Activated B cell treated with CpG ODN at 0.5 μM for 24 hours (primary cell): ENCODE measurements around the gene PACRG. TPM values are rescaled to one million over a fixed set of nuclear protein-coding genes. Genes with fewer than 3 reads are reported as not detected.

Experiments used
- ATAC-seq: fragments of 200-7000 bp; cut with Tn5 transposase; one replicate; pipeline ENCODE4 v1.10.0; 2021; ENCODE audit warnings: low read depth, mild to moderate bottlenecking, moderate library complexity
- CTCF ChIA-PET: fragments of 350-600 bp; sonication (Branson Sonifier 250); formaldehyde crosslinking; loops from one replicate; lab custom pipeline; 2021; ENCODE audit warnings: antibody characterized with exemption; lab: Charles Lee
- POLR2A ChIA-PET: fragments of 350-600 bp; sonication (Branson Sonifier 250); formaldehyde crosslinking; loops from one replicate; lab custom pipeline; 2021; ENCODE audit warnings: antibody characterized with exemption; lab: Charles Lee
- DNase-seq: peaks from one replicate; pipeline ENCODE4 v3.0.0; 2022
- H3K27ac Mint-ChIP-seq: one replicate; pipeline ENCODE4 v1.8.0; 2020; ENCODE audit warnings: mixed read lengths
- H3K27me3 Mint-ChIP-seq: one replicate; pipeline ENCODE4 v1.8.0; 2021; ENCODE audit warnings: mixed read lengths
- H3K36me3 Mint-ChIP-seq: one replicate; pipeline ENCODE4 v1.8.0; 2021; ENCODE audit warnings: low read depth, mixed read lengths
- H3K4me1 Mint-ChIP-seq: one replicate; pipeline ENCODE4 v1.8.0; 2021; ENCODE audit warnings: mixed read lengths
- H3K4me3 Mint-ChIP-seq: one replicate; pipeline ENCODE4 v1.8.0; 2020; ENCODE audit warnings: mild to moderate bottlenecking, mixed read lengths
- H3K9me3 Mint-ChIP-seq: one replicate; pipeline ENCODE4 v1.8.0; 2020; ENCODE audit warnings: mixed read lengths
- intact Hi-C: fragments of 100-400 bp; cut with micrococcal nuclease; formaldehyde crosslinking; loops from one replicate; pipeline ENCODE4 v1.15.1; 2024
- total RNA-seq: library from RNA; stranded (reverse); gene quantifications from 2 replicates; pipeline ENCODE4 v1.2.3, GENCODE V29; 2022
- TF ChIP-seq, protein P1 (sequence below): fragments of 200-600 bp; IDR thresholded peaks from one replicate; pipeline ENCODE4 v1.8.0; 2022; ENCODE audit warnings: antibody characterized with exemption, mild to moderate bottlenecking

The PACRG gene
- total RNA-seq, 1 donor from 2014 or later, result not detected

- DNase-seq (no peak), ATAC-seq (no peak)
- no peaks in the 10 kb centered on the region for H3K27me3 Mint-ChIP-seq
- H3K9me3 Mint-ChIP-seq, result peaks cover 7% of the 10 kb centered on the region
- ChIA-PET CTCF (no interaction called here), POLR2A (no interaction called here)
- H3K36me3 Mint-ChIP-seq, result no peaks in the 10 kb centered on the region
- no peaks in the 10 kb centered on the region for H3K4me1 Mint-ChIP-seq
- TF ChIP-seq, protein P1, sequence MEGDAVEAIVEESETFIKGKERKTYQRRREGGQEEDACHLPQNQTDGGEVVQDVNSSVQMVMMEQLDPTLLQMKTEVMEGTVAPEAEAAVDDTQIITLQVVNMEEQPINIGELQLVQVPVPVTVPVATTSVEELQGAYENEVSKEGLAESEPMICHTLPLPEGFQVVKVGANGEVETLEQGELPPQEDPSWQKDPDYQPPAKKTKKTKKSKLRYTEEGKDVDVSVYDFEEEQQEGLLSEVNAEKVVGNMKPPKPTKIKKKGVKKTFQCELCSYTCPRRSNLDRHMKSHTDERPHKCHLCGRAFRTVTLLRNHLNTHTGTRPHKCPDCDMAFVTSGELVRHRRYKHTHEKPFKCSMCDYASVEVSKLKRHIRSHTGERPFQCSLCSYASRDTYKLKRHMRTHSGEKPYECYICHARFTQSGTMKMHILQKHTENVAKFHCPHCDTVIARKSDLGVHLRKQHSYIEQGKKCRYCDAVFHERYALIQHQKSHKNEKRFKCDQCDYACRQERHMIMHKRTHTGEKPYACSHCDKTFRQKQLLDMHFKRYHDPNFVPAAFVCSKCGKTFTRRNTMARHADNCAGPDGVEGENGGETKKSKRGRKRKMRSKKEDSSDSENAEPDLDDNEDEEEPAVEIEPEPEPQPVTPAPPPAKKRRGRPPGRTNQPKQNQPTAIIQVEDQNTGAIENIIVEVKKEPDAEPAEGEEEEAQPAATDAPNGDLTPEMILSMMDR, result no peak
- intact Hi-C loops, result no loop called here
- H3K4me3 Mint-ChIP-seq, result no peak overlapping the region
- no peak overlapping the region for H3K27ac Mint-ChIP-seq
Observed at GRCh38 chr6:162829013-162829742, 101.4 kb downstream of the PACRG start.

GRCh38 chr6:162833776-162834175, 106.0 kb downstream of the PACRG start:
- no peaks in the 10 kb centered on the region for H3K27me3 Mint-ChIP-seq
- ChIA-PET CTCF (no interaction called here), POLR2A (no interaction called here)
- intact Hi-C loops, result no loop called here
- TF ChIP-seq, protein P1, result no peak
- ATAC-seq (no peak), DNase-seq (no peak)
- H3K36me3 Mint-ChIP-seq, result no peaks in the 10 kb centered on the region
- no peaks in the 10 kb centered on the region for H3K4me1 Mint-ChIP-seq
- H3K4me3 Mint-ChIP-seq, result no peak overlapping the region
- no peak overlapping the region for H3K27ac Mint-ChIP-seq
- H3K9me3 Mint-ChIP-seq, result peaks cover 8% of the 10 kb centered on the region

DNA sequence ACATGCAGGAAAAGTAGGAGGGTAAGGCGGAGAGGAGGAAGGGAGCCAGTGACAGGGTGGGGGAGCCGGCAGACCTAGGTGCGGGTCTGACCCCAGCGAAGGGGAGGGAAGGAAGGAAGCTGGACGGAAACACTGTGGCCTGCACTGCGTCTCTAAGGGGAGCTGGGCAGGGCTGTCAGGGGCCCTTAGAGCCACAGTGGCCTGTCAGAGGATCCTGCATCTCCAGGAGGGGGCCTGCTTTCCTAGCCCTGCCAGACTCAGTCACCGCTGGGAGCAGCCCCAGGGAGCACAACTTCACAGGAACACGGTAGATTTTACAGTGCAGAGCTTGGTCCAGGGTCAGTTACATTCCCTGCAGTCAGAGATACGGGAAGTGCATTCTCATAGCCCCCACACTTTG, 118.2 kb downstream of the PACRG start:
- DNase-seq, result no peak
- intact Hi-C loops, result no loop called here
- H3K4me3 Mint-ChIP-seq, result no peak overlapping the region
- peaks cover 3% of the 10 kb centered on the region for H3K9me3 Mint-ChIP-seq
- no peaks in the 10 kb centered on the region for H3K4me1 Mint-ChIP-seq
- H3K27me3 Mint-ChIP-seq, result no peaks in the 10 kb centered on the region
- no peak overlapping the region for H3K27ac Mint-ChIP-seq
- POLR2A ChIA-PET, result no interaction called here
- CTCF ChIA-PET, result no interaction called here
- H3K36me3 Mint-ChIP-seq, result no peaks in the 10 kb centered on the region
- TF ChIP-seq, protein P1, result no peak
- ATAC-seq, result no peak

- POLR2A ChIA-PET, result no interaction called here
- DNase-seq (no peak), ATAC-seq (no peak)
- no peak overlapping the region for H3K4me3 Mint-ChIP-seq
- CTCF ChIA-PET, result no interaction called here
- intact Hi-C loops, result no loop called here
- H3K36me3 Mint-ChIP-seq, result no peaks in the 10 kb centered on the region
- no peak overlapping the region for H3K27ac Mint-ChIP-seq
- H3K9me3 Mint-ChIP-seq, result peaks cover 3% of the 10 kb centered on the region
- H3K27me3 Mint-ChIP-seq, result no peaks in the 10 kb centered on the region
- TF ChIP-seq, protein P1, result no peak
- H3K4me1 Mint-ChIP-seq, result no peaks in the 10 kb centered on the region
Observed at GRCh38 chr6:162846723-162847122, 118.9 kb downstream of the PACRG start.

DNA sequence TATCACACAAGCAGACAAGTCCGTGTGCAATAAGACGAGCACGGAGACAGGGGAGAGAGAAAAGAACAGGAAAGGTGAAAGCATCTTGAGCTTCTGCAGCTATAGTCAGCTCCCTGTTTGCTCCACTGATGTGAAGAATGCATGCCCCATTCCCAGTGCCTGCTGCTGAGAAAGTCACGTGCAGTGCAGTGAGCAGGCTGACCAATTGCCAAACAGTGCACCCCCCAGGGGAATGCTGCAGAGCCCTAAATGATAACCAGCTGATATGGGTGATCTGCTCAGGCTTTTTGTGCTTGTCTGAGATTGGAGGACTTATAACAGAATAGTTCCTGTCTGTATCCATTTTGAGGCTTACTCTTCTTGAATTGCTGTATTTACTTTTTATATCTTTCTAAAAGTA, 121.5 kb downstream of the PACRG start:
- ATAC-seq (no peak), DNase-seq (no peak)
- peaks cover 2% of the 10 kb centered on the region for H3K9me3 Mint-ChIP-seq
- CTCF ChIA-PET, result no interaction called here
- TF ChIP-seq, protein P1, result no peak
- no peak overlapping the region for H3K27ac Mint-ChIP-seq
- no peaks in the 10 kb centered on the region for H3K36me3 Mint-ChIP-seq
- H3K4me3 Mint-ChIP-seq, result no peak overlapping the region
- no peaks in the 10 kb centered on the region for H3K4me1 Mint-ChIP-seq
- no peaks in the 10 kb centered on the region for H3K27me3 Mint-ChIP-seq
- intact Hi-C loops, result no loop called here
- POLR2A ChIA-PET, result no interaction called here
